Measurements from ENCODE around the gene GMPR.

Gene GMPR

GRCh38 chr6:16336056-16336818 lies 97.8 kb downstream of the GMPR start:
- no peak for TF ChIP-seq CTCF (IDR thresholded peaks at IDR 0.05)
- TF ChIP-seq ZFX (IDR thresholded peaks at IDR 0.05; ENCODE audit: borderline replicate concordance), result no peak
- no peak overlapping the region for H3K27ac ChIP-seq

GRCh38 chr6:16336911-16337294 lies 98.5 kb downstream of the GMPR start:
- no peak overlapping the region for H3K27ac ChIP-seq
- no peak for TF ChIP-seq ZFX (IDR thresholded peaks at IDR 0.05; ENCODE audit: borderline replicate concordance)
- TF ChIP-seq CTCF (IDR thresholded peaks at IDR 0.05), result no peak

GRCh38 chr6:16337295-16337975 lies 99.0 kb downstream of the GMPR start:
- H3K27ac ChIP-seq, result no peak overlapping the region
- TF ChIP-seq ZFX (IDR thresholded peaks at IDR 0.05; ENCODE audit: borderline replicate concordance), result no peak
- no peak for TF ChIP-seq CTCF (IDR thresholded peaks at IDR 0.05)

- no peak overlapping the region for H3K27ac ChIP-seq
Measured at GRCh38 chr6:16338577-16339264, 100.3 kb downstream of the GMPR start.

GRCh38 chr6:16339265-16339587 lies 100.8 kb downstream of the GMPR start:
- no peak overlapping the region for H3K27ac ChIP-seq
- TF ChIP-seq ZFX (IDR thresholded peaks at IDR 0.05; ENCODE audit: borderline replicate concordance) (no peak), CTCF (IDR thresholded peaks at IDR 0.05) (no peak)

More at GRCh38 chr6:16338577-16339264, 100.3 kb downstream of the GMPR start:
- TF ChIP-seq ZFX (IDR thresholded peaks at IDR 0.05; ENCODE audit: borderline replicate concordance) (no peak), CTCF (IDR thresholded peaks at IDR 0.05) (no peak; the same call in 1 of the 2 replicates)

- no peak overlapping the region for H3K27ac ChIP-seq
- TF ChIP-seq ZFX (IDR thresholded peaks at IDR 0.05; ENCODE audit: borderline replicate concordance) (no peak), CTCF (IDR thresholded peaks at IDR 0.05) (no peak)
Measured at GRCh38 chr6:16343593-16343992, 105.2 kb downstream of the GMPR start.

GRCh38 chr6:16344756-16345155 lies 106.4 kb downstream of the GMPR start:
- no peak overlapping the region for H3K27ac ChIP-seq
- TF ChIP-seq CTCF (IDR thresholded peaks at IDR 0.05) (no peak), ZFX (IDR thresholded peaks at IDR 0.05; ENCODE audit: borderline replicate concordance) (no peak)
